HL-60 (cell line): ENCODE results near the gene SYNJ1.

Experiments
- POLR2AphosphoS5 ChIP-seq: IDR thresholded peaks from 2 replicates; pipeline ENCODE4 v1.6.1; 2012; ENCODE audit warnings: low read depth
- REST ChIP-seq: IDR thresholded peaks from 2 replicates; pipeline ENCODE4 v1.6.1; 2012; ENCODE audit warnings: low read depth; ENCODE audit not compliant: insufficient replicate concordance
- TF ChIP-seq, protein P1 (sequence below): IDR thresholded peaks from one replicate; pipeline ENCODE4 v1.5.1; 2011; ENCODE audit warnings: low read length, control low read depth, inconsistent platforms; ENCODE audit not compliant: insufficient read depth

GRCh38 chr21:32710987-32711386, 16.8 kb downstream of the SYNJ1 start:
- TF ChIP-seq, protein P1, sequence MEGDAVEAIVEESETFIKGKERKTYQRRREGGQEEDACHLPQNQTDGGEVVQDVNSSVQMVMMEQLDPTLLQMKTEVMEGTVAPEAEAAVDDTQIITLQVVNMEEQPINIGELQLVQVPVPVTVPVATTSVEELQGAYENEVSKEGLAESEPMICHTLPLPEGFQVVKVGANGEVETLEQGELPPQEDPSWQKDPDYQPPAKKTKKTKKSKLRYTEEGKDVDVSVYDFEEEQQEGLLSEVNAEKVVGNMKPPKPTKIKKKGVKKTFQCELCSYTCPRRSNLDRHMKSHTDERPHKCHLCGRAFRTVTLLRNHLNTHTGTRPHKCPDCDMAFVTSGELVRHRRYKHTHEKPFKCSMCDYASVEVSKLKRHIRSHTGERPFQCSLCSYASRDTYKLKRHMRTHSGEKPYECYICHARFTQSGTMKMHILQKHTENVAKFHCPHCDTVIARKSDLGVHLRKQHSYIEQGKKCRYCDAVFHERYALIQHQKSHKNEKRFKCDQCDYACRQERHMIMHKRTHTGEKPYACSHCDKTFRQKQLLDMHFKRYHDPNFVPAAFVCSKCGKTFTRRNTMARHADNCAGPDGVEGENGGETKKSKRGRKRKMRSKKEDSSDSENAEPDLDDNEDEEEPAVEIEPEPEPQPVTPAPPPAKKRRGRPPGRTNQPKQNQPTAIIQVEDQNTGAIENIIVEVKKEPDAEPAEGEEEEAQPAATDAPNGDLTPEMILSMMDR: no peak
- TF ChIP-seq REST (no peak), POLR2AphosphoS5 (no peak)
